HT-29 (cell line): Measurements from ENCODE around the gene DHFR2. TPM values are rescaled to one million over a fixed set of nuclear protein-coding genes. Genes with fewer than 3 reads are reported as not detected.
"Not testable (repeated sequence)": the region's sequence is repeated elsewhere in the genome, so short reads cannot be mapped to it uniquely, and the experiment has no call there.

Experiments used
- DNase-seq: peaks from one replicate; pipeline ENCODE4 v3.0.0-alpha.2; 2015; ENCODE audit warnings: low spot score
- total RNA-seq: library from RNA; depleted of rRNA; stranded (reverse); fragments of >200 nt; shearing (Covaris generic); gene quantifications from 2 replicates; pipeline ENCODE4 v1.2.3, GENCODE V29; 2014

The DHFR2 gene
- total RNA-seq, 1 experiment from 2014 or later: 1.1 TPM

DNA sequence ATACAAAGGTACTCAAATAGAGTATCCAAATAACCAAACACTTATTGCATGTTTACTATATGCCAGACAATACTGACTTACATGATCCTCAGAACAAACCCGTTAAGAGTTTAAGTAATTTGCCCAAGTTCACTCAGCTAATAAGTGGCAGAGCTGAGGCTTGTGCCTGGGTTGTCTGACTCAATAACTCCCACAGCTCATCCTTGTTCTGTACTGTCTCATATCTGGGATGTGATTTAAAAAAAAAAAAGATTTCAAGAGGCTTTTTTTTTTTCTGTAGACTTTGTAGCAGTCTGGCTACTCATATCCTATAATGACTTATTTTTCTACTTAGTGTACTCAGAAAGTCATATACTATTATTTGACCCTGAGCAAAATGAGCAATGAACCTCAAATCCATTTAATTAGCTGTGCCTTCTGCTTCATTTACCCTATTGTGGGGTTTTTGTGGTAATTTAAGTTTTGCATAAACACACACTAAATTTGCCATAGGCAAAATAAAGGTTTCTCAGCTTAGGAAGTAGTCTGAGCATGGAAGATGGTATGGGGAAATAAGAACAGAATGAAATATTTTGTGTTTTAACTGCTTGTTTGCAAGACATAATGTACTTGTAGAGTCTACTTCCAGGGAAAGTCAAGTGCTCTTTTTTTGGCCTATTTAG is 3.2 kb upstream of the DHFR2 start:
- DNase-seq: no peak

DNA sequence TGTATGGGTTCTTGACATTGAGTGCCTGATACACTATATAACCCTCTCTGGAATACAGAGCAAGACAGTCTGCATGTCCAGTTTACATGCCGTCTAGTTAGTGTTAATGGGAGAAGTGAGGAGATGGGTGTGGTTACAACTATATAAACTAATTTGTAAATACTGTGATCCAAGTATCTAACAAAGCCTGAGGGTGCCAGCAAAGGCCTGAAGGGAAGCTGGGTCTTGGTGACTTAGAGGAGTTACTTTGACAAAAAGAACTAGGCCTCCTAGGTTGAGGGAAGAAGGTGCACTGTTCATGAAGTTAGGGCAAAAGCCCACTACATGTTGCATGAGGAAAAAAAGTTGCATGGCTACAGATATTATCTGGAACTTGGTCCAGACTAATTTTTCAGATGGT is 2.4 kb upstream of the DHFR2 start:
- no peak for DNase-seq

DNA sequence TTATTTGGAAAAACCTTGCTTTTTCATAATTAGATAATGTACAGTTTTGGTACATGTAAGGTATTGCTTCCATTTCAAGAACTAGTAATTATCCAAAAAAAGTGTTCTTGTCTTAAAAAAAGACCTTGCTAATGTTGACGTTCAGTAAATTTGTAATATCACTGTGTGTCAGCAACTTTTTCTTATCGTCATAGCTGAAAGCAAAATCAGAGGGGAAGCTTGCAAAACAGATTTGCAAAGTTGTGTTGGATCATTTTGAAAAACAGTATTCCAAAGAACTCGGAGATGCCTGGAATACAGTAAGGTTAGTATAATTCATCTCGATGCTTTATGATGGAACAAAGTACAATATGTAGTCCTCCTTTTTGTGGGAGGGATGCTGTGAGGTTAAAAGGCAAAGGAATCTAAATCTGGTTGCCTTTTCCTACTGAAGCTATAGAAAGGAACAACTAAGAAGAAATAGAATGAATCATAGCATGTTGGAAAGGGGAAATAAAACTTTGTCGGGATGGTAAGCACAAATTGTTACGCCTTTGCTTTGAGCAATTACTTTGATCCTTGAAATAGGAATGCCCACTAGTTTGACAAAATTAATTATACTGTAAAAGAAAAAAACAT is 1.6 kb upstream of the DHFR2 start:
- DNase-seq: no peak

DNA sequence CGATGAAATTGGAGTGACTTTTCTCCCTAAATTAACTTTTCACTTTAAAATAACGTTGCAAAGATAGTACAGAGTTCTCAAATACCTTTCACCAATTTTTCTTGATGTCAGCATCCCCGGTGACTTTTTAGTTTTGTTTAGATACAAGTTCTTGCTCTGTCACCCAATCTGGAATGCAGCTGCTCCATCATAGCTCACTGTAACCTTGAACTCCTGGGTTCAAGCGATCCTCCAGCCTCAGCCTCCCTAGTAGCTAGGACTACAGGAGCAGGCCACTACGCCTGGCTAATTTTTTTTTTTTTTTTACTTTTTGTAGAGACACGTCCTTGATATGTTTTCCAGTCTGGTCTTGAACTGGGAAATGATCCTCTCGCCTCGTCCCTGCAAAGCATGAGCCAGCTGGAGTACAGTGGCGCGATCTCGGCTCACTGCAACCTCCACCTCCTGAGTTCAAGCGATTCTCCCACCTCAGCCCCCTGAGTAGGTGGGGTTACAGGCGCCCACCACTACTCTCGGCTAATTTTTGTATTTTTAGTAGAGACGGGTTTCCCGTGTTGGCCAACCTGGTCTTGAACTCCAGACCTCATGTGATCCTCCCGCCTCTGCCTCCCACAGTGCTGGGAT is 892 bp upstream of the DHFR2 start:
- no peak for DNase-seq

DNA sequence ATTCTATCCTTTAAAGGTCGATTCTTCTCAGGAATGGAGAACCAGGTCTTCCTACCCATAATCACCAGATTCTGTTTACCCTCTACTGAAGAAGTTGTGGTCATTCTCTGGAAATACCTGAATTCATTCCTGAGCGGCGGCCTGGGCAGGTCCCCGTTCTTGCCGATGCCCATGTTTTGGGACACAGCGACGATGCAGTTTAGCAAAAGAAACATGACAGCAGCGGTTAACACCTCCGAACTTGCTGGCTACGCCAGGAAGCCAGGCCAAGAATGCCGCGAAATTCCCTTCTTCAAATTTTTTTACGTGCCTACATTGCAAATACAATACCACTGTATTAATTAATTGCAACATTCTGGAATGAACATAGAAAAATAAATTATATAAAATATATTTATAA is 1.4 kb downstream of the DHFR2 start:
- no peak for DNase-seq

DNA sequence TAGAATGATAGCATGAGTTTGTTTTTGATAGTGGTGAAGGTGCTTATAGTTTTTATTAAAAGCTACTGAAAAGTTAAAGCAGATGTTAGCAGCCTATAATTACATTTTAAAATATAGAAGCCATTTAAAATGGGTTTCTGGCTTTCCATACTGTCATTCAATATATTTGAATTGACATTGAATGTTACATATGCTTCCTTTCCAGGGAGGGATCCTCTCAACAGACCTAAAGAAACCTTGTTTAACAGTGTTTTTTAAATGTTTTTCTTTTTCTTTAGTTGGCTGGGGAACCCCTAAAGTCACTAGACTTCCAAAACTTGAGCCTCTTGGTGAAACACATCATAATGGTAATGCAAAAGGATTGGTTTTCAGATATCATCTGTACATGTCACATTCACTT is 12.2 kb downstream of the DHFR2 start:
- no peak for DNase-seq

DNA sequence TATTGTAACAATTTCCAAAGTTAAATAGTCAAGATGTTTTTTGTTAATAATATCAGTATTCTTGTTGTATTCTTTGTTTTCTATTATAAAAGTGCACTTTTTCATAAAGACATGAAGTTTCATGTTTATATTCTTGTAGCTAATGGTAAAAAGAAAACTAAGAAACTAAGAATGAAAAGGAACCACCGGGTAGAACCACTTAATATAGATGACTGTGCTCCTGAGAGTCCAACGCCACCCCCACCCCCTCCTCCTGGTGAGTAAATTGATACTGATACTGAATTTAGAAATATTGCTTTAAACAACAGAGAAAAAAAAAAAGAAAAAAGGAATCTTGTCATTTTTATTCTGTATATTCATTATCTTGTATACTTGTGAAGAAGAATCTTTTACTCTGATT is 13.4 kb downstream of the DHFR2 start:
- DNase-seq: no peak

DNA sequence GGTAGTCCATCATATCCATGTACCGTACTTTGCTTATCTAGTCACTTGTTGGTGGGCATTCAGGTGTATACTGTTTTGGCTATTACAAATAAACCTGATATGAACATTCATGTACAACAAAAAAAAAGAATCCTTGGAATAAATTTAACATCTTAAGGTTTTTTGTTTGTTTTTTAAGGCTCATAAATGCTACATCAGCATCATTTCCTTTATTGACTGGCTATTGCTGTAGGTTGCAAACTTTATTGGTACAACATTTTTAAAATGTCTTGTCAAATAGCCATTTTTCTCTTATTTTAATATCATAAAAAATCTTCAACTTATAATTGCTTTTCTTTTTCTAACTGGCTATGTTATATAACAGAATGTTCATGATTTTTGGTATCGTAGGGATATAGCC is 16.2 kb downstream of the DHFR2 start:
- DNase-seq: no peak

DNA sequence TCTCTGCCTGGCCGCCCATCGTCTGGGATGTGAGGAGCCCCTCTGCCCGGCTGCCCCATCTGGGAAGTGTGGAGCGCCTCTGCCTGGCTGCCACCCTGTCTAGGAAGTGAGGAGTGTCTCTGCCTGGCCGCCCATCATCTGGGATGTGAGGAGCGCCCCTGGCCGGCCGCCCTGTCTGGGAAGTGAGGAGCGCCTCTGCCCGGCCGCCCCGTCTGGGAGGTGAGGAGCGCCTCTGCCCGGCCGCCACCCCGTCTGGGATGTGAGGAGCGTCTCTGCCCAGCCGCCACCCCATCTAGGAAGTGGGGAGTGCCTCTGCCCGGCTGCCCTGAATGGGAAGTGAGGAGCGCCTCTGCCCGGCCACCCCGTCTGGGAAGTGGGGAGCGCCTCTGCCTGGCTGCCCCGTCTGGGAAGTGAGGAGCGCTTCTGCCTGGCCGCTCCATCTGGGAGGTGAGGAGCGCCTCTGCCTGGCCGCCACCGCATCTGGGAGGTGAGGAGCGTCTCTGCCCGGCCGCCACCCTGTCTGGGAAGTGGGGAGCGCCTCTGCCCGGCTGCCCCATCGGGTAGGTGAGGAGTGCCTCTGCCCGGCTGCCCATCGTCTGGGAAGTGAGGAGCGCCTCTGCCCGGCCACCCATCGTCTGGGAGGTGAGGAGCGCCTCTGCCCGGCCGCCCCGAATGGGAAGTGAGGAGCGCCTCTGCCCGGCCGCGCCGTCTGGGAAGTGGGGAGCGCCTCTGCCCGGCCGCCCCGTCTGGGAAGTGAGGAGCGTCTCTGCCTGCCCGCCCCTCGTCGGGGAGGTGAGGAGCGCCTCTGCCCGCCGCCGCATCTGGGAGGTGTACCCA is 18.4 kb downstream of the DHFR2 start:
- not testable (repeated sequence) for DNase-seq

DNA sequence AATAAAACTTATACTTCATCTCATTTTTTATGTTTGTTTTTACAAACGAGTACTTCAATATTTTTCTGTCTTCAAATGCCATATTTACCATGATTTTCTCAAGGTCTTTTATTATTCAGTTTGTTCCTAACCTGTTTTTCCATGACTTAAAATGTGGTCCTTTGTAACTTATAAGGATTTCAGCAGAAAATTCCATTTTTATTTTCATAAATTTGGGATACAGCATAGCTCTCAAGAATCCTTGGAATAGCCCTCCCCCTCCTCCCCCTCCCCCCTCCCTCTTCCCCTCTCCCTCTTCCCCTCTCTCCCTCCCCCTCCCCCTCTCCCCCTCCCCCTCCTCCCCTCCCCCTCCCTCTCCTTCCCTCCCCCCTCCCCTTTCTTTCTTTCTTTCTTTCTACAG is 19.4 kb downstream of the DHFR2 start:
- DNase-seq: no peak

DNA sequence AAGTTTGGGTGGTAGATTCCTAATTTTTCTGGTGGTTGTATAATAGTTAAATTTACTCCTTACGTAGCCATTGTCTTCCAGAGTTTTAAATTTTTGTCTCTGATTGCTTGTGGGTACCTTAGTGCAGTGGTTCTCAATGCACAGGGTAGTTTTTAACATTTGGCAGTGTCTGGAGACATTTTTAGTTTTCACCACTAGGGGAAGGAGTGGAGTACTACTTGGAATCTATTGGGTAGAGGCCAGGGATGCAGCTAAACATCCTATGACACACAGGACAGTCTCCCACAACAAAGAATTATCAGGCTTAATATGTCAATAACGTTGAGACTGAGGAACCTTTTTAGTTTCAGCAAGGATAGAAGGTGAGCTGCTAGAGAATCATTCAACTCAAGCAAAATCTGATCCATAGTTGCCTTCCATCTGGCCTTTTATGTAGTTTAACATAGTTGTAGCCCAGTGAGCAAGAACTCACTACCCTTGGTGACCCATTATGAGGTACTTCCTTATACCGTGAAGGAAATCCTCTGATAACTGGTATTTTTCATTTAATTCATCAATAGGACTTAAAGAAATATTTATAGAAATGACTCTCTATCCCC is 25.7 kb downstream of the DHFR2 start:
- peak; percentile 75 for DNase-seq

DNA sequence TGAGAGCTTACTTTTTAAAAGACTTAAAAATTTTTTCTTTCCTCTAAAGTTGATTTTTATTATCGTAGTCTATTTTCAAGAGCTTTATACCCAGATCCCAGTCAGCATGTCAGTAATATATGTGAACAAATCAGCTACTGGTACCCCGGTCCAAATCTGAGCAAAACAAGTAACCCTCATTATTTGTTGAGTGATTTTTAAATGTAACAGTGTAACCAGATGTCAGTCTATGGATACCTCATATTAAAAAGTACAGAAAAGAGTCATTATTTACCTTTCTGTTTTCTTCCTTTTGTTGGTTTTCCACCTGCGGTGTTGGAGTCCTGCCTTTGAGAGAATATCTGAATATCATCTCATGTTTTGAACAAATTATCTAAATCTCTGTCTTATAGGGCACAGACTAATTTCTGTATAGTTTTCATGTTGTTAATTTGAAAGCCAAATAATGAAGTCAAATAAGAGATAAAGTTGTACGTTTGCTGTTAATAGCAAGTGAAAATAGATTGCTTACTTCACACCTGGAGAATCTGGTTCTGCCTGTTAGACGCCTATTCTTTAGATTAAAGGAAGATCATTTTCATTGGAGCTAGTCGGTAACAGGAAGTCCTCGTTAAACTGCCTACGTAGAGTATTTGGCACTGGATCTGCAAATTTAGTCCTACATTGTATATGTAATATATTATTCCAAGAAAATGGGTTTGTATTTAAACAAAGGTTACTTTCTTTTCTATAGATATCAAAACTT is 34.5 kb downstream of the DHFR2 start, which contains the start of gene STX19:
STX19 (minus strand) TSS at position 505 of the 745 bp plus-strand sequence. CDS start 13,328 bp downstream, outside the sequence.
- DNase-seq: peak; percentile 97

DNA sequence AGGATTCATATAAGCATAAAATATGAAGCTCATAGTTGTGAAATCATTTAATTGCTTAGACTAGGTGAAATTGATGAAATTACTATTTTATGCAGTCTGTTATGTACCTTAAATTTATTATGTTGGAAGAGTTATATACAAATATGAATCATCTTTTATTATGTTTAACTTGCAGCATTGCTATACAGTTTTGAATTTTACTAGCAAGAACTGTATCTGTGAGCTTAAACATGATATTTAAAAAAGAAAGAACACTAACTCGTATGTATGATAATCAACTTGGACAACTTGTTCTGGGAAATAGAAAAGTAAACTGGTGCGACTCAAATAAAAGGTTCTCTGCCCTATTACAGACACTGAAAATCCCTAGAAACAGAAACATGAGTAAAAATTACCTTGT is 36.1 kb downstream of the DHFR2 start:
- DNase-seq: peak; percentile 32

DNA sequence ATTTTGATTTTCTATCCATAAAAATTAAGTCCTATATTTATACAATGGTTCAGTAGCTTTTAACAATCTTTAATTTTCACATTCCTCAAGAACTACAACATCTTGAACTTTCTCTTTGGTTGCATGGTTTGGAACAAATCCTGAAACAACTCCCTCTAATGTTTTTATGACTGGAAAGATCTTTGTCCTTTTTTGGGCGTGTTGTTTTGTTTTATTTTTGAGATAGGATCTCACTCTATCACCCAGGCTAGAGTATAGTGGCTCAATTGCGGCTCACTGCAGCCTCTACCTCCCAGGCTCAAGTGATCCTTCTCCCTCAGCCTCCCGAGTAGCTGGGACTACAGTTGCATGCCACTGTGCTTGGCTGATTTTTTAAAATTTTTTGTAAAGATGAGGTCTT is 38.3 kb downstream of the DHFR2 start:
- no peak for DNase-seq

DNA sequence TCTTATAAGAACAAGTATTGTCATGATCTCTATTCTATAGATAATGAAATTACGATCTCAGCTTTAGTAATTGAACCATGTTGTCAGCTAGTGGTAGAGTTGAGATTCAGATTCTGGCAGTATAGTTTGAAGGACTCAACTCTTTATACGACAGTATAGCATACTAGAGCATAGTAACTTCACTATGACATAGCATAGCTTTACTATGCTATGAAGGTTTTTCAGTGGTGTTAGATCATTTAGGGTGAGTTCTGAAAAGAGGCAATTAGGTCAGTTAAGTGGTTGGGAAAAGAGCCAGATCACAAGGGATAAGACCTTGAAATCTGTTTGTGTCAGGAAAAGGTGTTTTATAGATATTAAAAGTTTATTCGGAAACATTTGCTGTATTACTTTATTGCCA is 42.4 kb downstream of the DHFR2 start:
- no peak for DNase-seq

DNA sequence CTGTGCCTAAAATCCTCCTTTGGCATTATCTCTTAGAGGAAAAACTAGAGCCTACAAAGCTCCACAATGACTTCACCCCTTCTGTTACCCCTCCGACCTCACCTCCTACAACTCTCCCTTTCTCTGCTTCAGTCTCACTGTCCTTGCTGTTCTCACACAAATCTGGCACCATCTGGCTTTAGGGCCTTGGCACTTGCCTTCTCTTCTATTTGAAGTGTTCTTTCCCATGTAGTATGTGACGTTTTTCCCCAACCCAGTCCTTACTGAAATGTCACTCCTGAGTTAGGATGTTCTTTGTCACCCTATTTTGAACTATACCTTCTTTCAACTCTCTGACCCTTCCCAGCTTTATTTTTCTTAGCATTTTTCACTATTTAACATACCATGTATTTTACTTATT is 43.1 kb downstream of the DHFR2 start:
- DNase-seq: no peak

DNA sequence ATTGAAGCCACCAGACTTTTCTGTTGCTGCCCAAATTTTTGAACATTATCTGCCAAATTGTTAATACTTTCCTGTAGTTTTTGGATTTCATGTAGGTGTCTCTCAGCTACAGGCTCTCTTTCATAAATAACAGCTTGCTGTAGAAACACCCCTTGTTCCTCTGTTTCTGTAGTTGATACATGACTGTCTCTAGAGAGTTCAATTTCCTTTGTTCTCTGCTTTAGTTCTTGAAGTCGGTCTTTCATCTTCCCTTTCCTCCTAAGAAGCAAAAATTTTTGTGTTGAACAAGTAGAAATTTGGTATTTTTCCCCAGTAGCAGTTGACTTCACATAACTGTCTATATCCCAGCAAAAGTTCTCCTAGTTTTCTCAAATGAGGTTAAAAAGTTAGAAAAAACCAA is 47.7 kb downstream of the DHFR2 start:
- DNase-seq: no peak

DNA sequence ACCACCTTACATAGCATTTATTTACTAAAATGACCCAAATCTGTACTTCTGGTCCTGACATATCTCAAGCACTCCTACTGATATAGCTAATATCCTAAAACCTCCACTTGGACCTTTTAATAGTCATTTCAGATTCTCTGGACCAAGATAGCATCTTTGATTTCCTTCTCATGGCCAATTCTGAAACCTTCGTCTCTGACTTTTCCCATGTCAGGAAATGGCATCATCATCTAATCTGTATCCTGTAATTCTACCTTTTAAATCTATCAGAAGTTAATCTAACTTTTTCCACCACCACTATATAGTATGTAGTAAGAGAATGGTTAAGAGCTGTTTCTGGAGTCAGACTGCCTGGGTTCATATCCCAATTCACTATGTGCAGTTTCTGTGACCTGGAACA is 50.5 kb downstream of the DHFR2 start:
- no peak for DNase-seq

DNA sequence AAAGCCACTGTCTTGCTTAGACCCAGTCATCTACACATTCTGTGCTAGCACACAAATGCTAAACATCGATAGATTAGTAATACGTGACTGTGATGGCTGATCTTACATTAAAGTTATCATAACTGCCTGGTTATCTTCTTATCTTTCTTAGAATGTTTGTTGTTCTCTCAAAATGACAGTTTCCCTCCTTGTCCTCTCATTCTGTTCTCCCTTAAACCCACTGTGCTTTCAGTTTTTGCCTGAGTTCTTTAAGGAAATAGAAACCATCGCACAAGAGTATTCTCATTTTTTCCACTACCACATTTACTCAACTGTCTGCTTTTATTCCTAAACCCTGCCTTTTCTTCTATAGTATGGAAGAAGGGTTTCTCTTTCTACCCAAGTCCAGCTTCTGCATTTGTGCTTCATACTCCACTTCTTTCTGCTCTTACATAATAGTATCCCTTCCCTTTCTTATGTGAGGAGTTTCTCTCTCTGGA is 51.4 kb downstream of the DHFR2 start:
- no peak for DNase-seq

DNA sequence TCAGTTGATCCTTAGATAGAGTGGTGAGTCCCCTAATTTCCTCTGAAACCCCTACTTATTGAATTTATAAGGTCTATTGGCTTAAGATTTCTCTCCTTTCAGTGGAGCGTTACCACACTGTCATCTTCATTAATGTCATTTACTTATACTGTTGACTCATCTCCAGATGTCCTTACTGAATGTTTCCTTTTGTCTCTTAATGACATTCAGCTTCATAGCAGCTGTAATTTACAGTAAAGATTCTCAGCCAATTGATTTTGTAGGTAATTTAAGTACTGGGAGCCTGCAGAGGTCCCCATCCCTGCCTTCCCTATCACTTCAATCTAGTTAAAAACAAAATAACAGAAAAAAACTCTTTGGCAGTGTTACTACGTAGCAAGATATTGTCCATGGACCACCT is 53.1 kb downstream of the DHFR2 start:
- DNase-seq: no peak

DNA sequence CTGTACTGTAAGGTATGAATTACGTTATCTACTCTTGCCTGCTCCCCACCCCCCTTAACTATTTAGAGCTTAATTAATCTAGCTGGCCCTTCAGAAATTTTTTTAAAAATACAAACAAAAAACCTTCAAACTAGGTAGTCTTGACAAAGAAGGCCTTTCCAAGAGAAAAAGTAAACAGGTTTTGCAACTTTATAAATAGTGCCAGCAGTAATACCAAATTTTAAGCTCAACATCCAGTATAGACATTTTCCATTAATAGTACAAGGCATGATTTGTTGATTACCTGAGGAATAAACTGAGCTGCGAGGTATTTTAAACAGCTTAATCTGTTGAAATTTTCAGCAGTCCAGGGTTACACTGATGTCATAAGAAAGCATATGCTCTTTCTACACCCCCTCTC is 54.5 kb downstream of the DHFR2 start:
- DNase-seq: no peak
